ENCODE data around the gene PTPRM.

PTPRM gene

DNA sequence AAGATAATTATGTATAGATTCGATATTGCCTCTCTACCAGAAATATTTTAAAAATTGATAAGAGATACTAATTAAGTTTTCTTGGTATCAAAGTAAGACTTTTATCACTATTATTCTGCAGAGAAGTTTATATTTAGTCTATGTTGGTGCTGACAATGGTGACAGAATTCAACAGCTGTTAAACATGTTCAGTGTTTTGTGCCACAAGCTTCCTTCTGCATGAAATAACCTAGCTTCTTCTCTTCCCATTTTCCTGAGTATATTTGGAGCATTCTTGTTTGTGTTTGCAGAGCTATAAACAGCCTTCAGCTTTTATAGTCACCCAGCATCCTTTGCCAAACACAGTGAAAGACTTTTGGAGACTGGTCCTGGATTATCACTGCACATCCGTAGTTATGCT lies 812.9 kb downstream of the PTPRM start:
- no peak for DNase-seq
- Histone ChIP-seq H3K4me1 (peaks cover 0 to 30% (median 4%) of the 10 kb centered on the region in 4 donors), H3K4me3 (no peak overlapping the region), H3K27me3 (no peaks in the 10 kb centered on the region), H3K27ac (no peak overlapping the region), H3K36me3 (peaks cover 12 to 38% (median 24%) of the 10 kb centered on the region in 3 donors), H3K9me3 (no peaks in the 10 kb centered on the region)
- intact Hi-C loops (cut with DNase I; ENCODE audit: low total_unique reads): no loop called here
- no peak for TF ChIP-seq CTCF (IDR thresholded peaks at IDR 0.05)

- Histone ChIP-seq H3K27me3 (no peaks in the 10 kb centered on the region), H3K4me3 (no peak overlapping the region), H3K9me3 (no peaks in the 10 kb centered on the region), H3K4me1 (peaks cover 0 to 30% (median 4%) of the 10 kb centered on the region in 4 donors), H3K27ac (peak overlapping the region in 1 of 2 donors; percentile 52), H3K36me3 (peaks cover 12 to 43% (median 33%) of the 10 kb centered on the region in 3 donors)
- no peak for DNase-seq
- TF ChIP-seq CTCF (IDR thresholded peaks at IDR 0.05): no peak
- intact Hi-C loops (cut with DNase I; ENCODE audit: low total_unique reads): no loop called here
Measured at GRCh38 chr18:8380926-8381325, 813.8 kb downstream of the PTPRM start.

GRCh38 chr18:8381821-8382459 lies 814.8 kb downstream of the PTPRM start:
- no peaks in the 10 kb centered on the region for H3K9me3 ChIP-seq
- H3K36me3 ChIP-seq: peaks cover 15 to 43% (median 43%) of the 10 kb centered on the region in 3 donors
- intact Hi-C loops (cut with DNase I; ENCODE audit: low total_unique reads): no loop called here
- no peak for DNase-seq
- H3K4me1 ChIP-seq: peaks cover 0 to 30% (median 4%) of the 10 kb centered on the region in 4 donors
- peak overlapping the region; percentile 0 to 24 for H3K4me3 ChIP-seq
- H3K27me3 ChIP-seq: no peaks in the 10 kb centered on the region
- TF ChIP-seq CTCF (IDR thresholded peaks at IDR 0.05): no peak
- H3K27ac ChIP-seq: peak overlapping the region; percentile 45 to 52

DNA sequence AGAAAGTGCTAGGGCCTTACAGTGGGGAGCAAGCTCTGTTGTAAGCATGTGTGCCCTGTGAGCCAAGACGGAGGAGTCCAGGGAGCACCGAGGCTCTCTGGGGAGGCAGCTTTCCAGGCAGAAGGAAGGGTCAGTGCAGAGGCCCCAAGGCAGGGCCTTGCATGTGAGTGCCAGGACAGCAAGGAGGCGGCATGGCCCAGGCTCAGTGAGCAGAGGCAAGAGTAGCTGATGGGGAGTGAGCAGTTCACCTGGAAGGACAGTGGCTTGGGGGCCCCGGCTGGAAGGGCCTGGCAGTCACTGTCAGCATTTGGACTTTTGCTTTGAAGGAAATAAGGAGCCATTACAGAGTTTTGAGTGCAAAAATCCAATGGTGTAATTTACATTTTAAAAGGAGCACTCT lies 818.3 kb downstream of the PTPRM start:
- Histone ChIP-seq H3K4me3 (no peak overlapping the region), H3K27me3 (no peaks in the 10 kb centered on the region), H3K4me1 (peaks cover 0 to 23% (median 4%) of the 10 kb centered on the region in 4 donors), H3K27ac (no peak overlapping the region), H3K9me3 (no peaks in the 10 kb centered on the region), H3K36me3 (peaks cover 22 to 54% (median 50%) of the 10 kb centered on the region in 3 donors)
- intact Hi-C loops (cut with DNase I; ENCODE audit: low total_unique reads): no loop called here
- no peak for TF ChIP-seq CTCF (IDR thresholded peaks at IDR 0.05)
- no peak for DNase-seq

DNA sequence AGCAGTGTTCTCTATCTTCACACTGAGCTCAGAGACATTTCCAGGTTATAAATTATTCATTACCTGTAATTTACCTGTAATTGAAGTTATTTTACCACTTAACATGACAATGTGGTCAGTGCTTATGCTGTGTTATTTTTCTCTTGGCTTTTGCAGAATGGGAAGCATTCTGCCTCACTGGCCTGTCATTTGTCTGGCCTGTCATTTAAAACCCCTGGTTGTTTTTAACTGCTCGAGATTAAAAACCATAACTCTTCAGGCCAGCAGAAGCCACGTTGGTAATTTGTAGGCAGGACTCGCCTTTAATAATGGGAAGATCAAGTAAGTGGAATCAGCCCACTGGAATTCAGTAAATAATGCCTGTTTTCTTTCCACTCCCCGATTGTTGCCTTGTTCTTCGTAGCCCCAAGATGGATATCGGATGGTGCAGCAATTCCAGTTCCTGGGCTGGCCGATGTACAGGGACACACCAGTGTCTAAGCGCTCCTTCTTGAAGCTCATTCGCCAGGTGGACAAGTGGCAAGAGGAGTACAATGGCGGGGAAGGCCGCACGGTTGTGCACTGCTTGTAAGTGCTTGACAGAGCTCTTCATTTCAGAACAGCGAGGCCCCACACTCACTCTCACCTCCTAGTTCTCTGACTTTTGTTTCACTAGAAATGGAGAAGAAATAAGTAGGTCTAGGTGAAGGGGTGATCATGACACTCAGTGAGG lies 819.7 kb downstream of the PTPRM start:
- Histone ChIP-seq H3K4me1 (peaks cover 0 to 11% (median under 1%) of the 10 kb centered on the region in 4 donors), H3K36me3 (peaks cover 22 to 55% (median 55%) of the 10 kb centered on the region in 3 donors), H3K9me3 (no peaks in the 10 kb centered on the region), H3K27me3 (no peaks in the 10 kb centered on the region), H3K4me3 (no peak overlapping the region), H3K27ac (no peak overlapping the region)
- intact Hi-C loops (cut with DNase I; ENCODE audit: low total_unique reads): no loop called here
- TF ChIP-seq CTCF (IDR thresholded peaks at IDR 0.05): no peak
- DNase-seq: no peak

Data from tibial artery (tissue), 4 donors.